SK-N-SH treated with all-trans-retinoic acid at 6 μM for 48 hours (cell line): Measurements from ENCODE around the gene GRM2.

ENCODE experiments used
- ATAC-seq: fragments of 200-7000 bp; cut with Tn5 transposase; 3 replicates; pipeline ENCODE4 v1.9.1; 2020; ENCODE audit warnings: mild to moderate bottlenecking, moderate library complexity
- ARNTL ChIP-seq: fragments of 450-650 bp; formaldehyde crosslinking; IDR thresholded peaks from 2 replicates; pipeline ENCODE4 v1.5.0; 2020; ENCODE audit warnings: low read depth, mild to moderate bottlenecking, moderate library complexity, borderline replicate concordance
- BACH2 ChIP-seq: fragments of 250-450 bp; sonication (Bioruptor Pico); IDR thresholded peaks from 2 replicates; pipeline ENCODE4 v1.9.0; 2021; ENCODE audit warnings: mild to moderate bottlenecking, borderline replicate concordance
- CREB5 ChIP-seq: fragments of 250-450 bp; sonication (Bioruptor Pico); IDR thresholded peaks from 2 replicates; pipeline ENCODE4 v1.5.1; 2020; ENCODE audit warnings: low read depth, mild to moderate bottlenecking, moderate library complexity
- CSDC2 ChIP-seq: fragments of 250-450 bp; sonication (Bioruptor Pico); IDR thresholded peaks from 2 replicates; pipeline ENCODE4 v1.5.0; 2020; ENCODE audit warnings: mild to moderate bottlenecking, moderate library complexity
- CSRNP3 ChIP-seq: fragments of 250-450 bp; sonication (Bioruptor Pico); IDR thresholded peaks from 2 replicates; pipeline ENCODE4 v1.5.1; 2021; ENCODE audit warnings: mild to moderate bottlenecking, moderate library complexity
- ESRRG ChIP-seq: fragments of 250-450 bp; sonication (Bioruptor Pico); IDR thresholded peaks from 2 replicates; pipeline ENCODE4 v1.6.1; 2021; ENCODE audit warnings: mild to moderate bottlenecking
- GLIS3 ChIP-seq: fragments of 250-450 bp; sonication (Bioruptor Pico); IDR thresholded peaks from 2 replicates; pipeline ENCODE4 v1.5.0; 2020; ENCODE audit warnings: mild to moderate bottlenecking, moderate library complexity
- ISL1 ChIP-seq: fragments of 250-450 bp; sonication (Bioruptor Pico); IDR thresholded peaks from 2 replicates; pipeline ENCODE4 v2.1.2; 2022; ENCODE audit warnings: mild to moderate bottlenecking, moderate library complexity
- OSR1 ChIP-seq: fragments of 250-450 bp; sonication (Bioruptor Pico); IDR thresholded peaks from 2 replicates; pipeline ENCODE4 v1.8.0; 2022; ENCODE audit warnings: moderate library complexity, mild to moderate bottlenecking, inconsistent platforms
- PATZ1 ChIP-seq: fragments of 250-450 bp; sonication (Bioruptor Pico); IDR thresholded peaks from 2 replicates; pipeline ENCODE4 v1.8.0; 2020; ENCODE audit warnings: mild to moderate bottlenecking, moderate library complexity, borderline replicate concordance
- PPARA ChIP-seq: fragments of 250-450 bp; sonication (Bioruptor Pico); IDR thresholded peaks from 2 replicates; pipeline ENCODE4 v1.5.0; 2020; ENCODE audit warnings: mild to moderate bottlenecking, borderline replicate concordance
- RARB ChIP-seq: fragments of 250-450 bp; sonication (Bioruptor Pico); IDR thresholded peaks from 2 replicates; pipeline ENCODE4 v1.8.0; 2021; ENCODE audit warnings: mild to moderate bottlenecking, moderate library complexity
- SNAI2 ChIP-seq: fragments of 250-450 bp; sonication (Bioruptor Pico); IDR thresholded peaks from 2 replicates; pipeline ENCODE4 v1.5.0; 2020; ENCODE audit warnings: mild to moderate bottlenecking, moderate library complexity
- TCF4 ChIP-seq: fragments of 250-450 bp; sonication (Bioruptor Pico); IDR thresholded peaks from 2 replicates; pipeline ENCODE4 v1.8.0; 2021; ENCODE audit warnings: mild to moderate bottlenecking, moderate library complexity, borderline replicate concordance
- TOX ChIP-seq: fragments of 250-450 bp; sonication (Bioruptor Pico); IDR thresholded peaks from 2 replicates; pipeline ENCODE4 v1.8.0; 2021; ENCODE audit warnings: mild to moderate bottlenecking, moderate library complexity, borderline replicate concordance
- TSHZ2 ChIP-seq: fragments of 250-450 bp; sonication (Bioruptor Pico); IDR thresholded peaks from 2 replicates; pipeline ENCODE4 v1.5.0; 2020; ENCODE audit warnings: mild to moderate bottlenecking, moderate library complexity
- ZC3H10 ChIP-seq: fragments of 250-450 bp; sonication (Bioruptor Pico); IDR thresholded peaks from 2 replicates; pipeline ENCODE4 v1.5.1; 2021; ENCODE audit warnings: mild to moderate bottlenecking, moderate library complexity
- ZFP3 ChIP-seq: fragments of 250-450 bp; sonication (Bioruptor Pico); IDR thresholded peaks from 2 replicates; pipeline ENCODE4 v1.5.0; 2020; ENCODE audit warnings: mild to moderate bottlenecking, moderate library complexity
- ZFP30 ChIP-seq: fragments of 450-650 bp; formaldehyde crosslinking; IDR thresholded peaks from 2 replicates; pipeline ENCODE4 v1.5.0; 2022; ENCODE audit warnings: mild to moderate bottlenecking, moderate library complexity
- ZNF565 ChIP-seq: fragments of 450-650 bp; formaldehyde crosslinking; conservative IDR thresholded peaks from 2 replicates; pipeline ENCODE4 v1.5.0; 2020; ENCODE audit warnings: low read depth, mild to moderate bottlenecking, moderate library complexity
- ZNF70 ChIP-seq: fragments of 450-650 bp; formaldehyde crosslinking; IDR thresholded peaks from 2 replicates; pipeline ENCODE4 v1.5.0; 2020; ENCODE audit warnings: mild to moderate bottlenecking, moderate library complexity
- ZNF8 ChIP-seq: fragments of 450-650 bp; formaldehyde crosslinking; IDR thresholded peaks from 2 replicates; pipeline ENCODE4 v1.5.0; 2020; ENCODE audit warnings: mild to moderate bottlenecking, moderate library complexity
- TF ChIP-seq, protein P1 (sequence below): fragments of 250-450 bp; sonication (Bioruptor Pico); IDR thresholded peaks from 2 replicates; pipeline ENCODE4 v1.8.0; 2021; ENCODE audit warnings: low read depth, mild to moderate bottlenecking, moderate library complexity, borderline replicate concordance

Gene GRM2

GRCh38 chr3:51703761-51704510 is 2.9 kb upstream of the GRM2 start:
- ATAC-seq: no peak
- TF ChIP-seq CREB5 (CRISPR knock-in tag): no peak
- TF ChIP-seq, protein P1, sequence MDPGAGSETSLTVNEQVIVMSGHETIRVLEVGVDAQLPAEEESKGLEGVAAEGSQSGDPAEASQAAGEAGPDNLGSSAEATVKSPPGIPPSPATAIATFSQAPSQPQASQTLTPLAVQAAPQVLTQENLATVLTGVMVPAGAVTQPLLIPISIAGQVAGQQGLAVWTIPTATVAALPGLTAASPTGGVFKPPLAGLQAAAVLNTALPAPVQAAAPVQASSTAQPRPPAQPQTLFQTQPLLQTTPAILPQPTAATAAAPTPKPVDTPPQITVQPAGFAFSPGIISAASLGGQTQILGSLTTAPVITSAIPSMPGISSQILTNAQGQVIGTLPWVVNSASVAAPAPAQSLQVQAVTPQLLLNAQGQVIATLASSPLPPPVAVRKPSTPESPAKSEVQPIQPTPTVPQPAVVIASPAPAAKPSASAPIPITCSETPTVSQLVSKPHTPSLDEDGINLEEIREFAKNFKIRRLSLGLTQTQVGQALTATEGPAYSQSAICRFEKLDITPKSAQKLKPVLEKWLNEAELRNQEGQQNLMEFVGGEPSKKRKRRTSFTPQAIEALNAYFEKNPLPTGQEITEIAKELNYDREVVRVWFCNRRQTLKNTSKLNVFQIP: no peak
- no peak for TF ChIP-seq CSRNP3 (CRISPR knock-in tag)
- TF ChIP-seq TOX: no peak
- no peak for TF ChIP-seq ZNF8 (CRISPR knock-in tag)
- TF ChIP-seq SNAI2 (CRISPR knock-in tag): no peak
- TF ChIP-seq ZNF565 (CRISPR knock-in tag): no peak
- no peak for TF ChIP-seq TSHZ2 (CRISPR knock-in tag)
- no peak for TF ChIP-seq ZFP30 (CRISPR knock-in tag)
- no peak for TF ChIP-seq ESRRG (CRISPR knock-in tag)
- no peak for TF ChIP-seq ISL1 (CRISPR knock-in tag)
- TF ChIP-seq RARB: no peak
- TF ChIP-seq ZFP3 (CRISPR knock-in tag): no peak
- no peak for TF ChIP-seq ARNTL (CRISPR knock-in tag)
- TF ChIP-seq BACH2 (CRISPR knock-in tag): no peak
- TF ChIP-seq TCF4 (CRISPR knock-in tag): no peak

GRCh38 chr3:51704511-51704950 is 2.3 kb upstream of the GRM2 start:
- no peak for TF ChIP-seq CSDC2
- no peak for TF ChIP-seq PATZ1 (CRISPR knock-in tag)
- TF ChIP-seq OSR1 (CRISPR knock-in tag): no peak
- no peak for TF ChIP-seq CSRNP3 (CRISPR knock-in tag)
- TF ChIP-seq, protein P1: no peak
- TF ChIP-seq ZNF8 (CRISPR knock-in tag): no peak
- TF ChIP-seq SNAI2 (CRISPR knock-in tag): no peak
- no peak for TF ChIP-seq ZNF70 (CRISPR knock-in tag)
- no peak for TF ChIP-seq GLIS3 (CRISPR knock-in tag)
- no peak for TF ChIP-seq ZFP30 (CRISPR knock-in tag)
- no peak for TF ChIP-seq ESRRG (CRISPR knock-in tag)
- no peak for TF ChIP-seq ARNTL (CRISPR knock-in tag)
- no peak for TF ChIP-seq TOX
- no peak for TF ChIP-seq ZNF565 (CRISPR knock-in tag)
- TF ChIP-seq ZFP3 (CRISPR knock-in tag): no peak
- TF ChIP-seq PPARA (CRISPR knock-in tag): no peak
- TF ChIP-seq CREB5 (CRISPR knock-in tag): no peak
- no peak for TF ChIP-seq ZC3H10 (CRISPR knock-in tag)
- TF ChIP-seq ISL1 (CRISPR knock-in tag): no peak
- TF ChIP-seq TCF4 (CRISPR knock-in tag): no peak
- ATAC-seq: no peak
